GM21528 (cell line): ENCODE results near the gene STAP2.
"Not testable (repeated sequence)": the region's sequence is repeated elsewhere in the genome, so short reads cannot be mapped to it uniquely, and the experiment has no call there.

Experiments used
- ATAC-seq: cut with Tn5 transposase; IDR thresholded peaks from one replicate; pipeline ENCODE4 v1.9.1; 2021; ENCODE audit warnings: mild to moderate bottlenecking, moderate library complexity; ENCODE audit not compliant: unreplicated experiment, low FRiP score

Gene STAP2

DNA sequence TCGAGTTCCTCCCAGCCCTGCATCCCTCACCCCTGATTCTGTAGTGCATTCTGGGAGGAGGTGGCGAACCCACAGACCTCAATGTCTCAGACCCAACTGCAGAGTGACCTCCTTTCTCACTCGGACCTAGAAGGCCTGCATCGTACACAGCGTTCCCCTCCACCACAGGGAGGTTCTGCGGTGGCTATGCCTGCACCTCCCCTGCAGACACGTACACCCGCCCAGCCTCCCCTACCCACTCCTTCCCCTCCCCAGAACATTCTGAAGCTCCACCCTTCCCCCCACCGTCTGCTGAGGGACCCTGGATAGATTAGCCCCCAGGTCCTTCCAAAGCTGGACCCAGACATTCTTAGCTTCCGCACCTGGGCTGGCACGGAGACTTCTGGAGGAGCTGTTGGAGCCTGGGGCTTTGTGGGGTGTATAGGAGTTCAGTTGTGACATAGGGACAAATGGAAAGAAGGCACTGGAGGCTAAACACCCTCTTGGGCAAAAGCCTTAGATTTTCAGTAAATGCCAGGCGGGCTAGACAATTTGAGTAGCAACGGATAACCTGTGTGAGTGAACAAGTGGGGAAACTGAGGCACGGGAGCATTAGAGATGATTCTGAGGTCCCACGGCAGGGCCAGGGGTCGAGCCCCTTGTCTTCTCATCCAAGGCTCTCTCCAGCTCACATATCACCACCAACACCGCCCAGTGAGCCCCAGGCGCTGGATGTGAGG lies 34.6 kb downstream of the STAP2 start:
- no peak for ATAC-seq

GRCh38 chr19:4302243-4302640 lies 36.4 kb downstream of the STAP2 start, which contains the start of gene TMIGD2:
Gene TMIGD2, minus strand, starts transcription at chr19:4302389. Its CDS starts 4 bp downstream, at chr19:4302385.
- ATAC-seq: no peak

DNA sequence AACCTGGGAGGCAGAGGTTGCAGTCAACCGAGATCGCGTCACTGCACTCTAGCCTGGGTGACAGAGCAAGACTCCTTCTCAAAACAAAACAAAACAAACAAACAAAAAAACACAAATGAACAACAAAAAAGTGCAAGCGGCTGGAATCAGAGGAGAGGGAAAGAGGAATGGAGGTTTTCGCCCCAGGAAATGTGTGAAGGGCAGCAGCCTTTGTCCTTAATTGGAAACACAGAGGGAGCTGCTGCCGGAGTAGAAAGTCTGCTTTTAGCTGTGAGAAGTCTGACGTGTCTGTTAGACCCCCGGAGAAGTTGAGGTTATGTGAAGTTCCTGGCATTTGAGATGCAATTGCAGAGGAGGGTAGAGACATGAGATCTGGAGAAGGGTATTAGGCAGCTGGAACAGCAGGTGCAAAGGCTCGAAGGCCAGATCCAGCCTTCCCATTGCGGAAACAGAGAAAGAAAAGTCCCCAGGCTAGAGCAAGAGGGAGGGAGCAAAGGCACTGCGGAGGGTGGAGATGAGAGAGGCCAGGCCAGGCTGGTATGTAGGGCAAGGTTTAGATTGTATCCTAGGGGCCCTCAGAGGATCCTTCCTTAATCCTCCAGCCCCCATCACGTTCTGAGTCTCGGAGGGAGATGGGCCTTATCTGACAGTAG lies 36.9 kb downstream of the STAP2 start:
- ATAC-seq: no peak

DNA sequence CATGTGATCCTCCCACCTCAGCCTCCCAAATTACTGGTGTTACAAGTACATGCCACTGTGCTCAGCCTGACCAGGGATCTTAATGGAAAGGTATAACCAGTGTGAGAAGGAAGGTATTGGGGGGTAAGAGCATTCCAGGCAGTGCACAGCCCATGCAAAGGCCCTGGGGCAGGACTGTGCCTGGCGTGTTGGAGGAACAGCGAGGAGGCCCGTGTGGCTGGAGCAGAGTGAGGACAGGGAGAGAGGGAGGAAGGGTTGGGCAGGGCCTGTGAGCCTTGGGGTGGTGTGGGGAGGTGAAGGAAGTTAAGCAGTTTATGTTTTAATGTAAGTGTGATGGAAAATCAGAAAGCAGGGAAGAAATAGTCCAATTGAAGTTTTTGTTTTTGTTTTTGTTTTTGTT lies 38.0 kb downstream of the STAP2 start:
- ATAC-seq: no peak

- ATAC-seq: no peak
Observed at GRCh38 chr19:4298810-4299550, 39.6 kb downstream of the STAP2 start.

- ATAC-seq: no peak
Observed at GRCh38 chr19:4297901-4298809, 40.5 kb downstream of the STAP2 start.

- no peak for ATAC-seq
Observed at GRCh38 chr19:4295972-4296771, 42.5 kb downstream of the STAP2 start.

DNA sequence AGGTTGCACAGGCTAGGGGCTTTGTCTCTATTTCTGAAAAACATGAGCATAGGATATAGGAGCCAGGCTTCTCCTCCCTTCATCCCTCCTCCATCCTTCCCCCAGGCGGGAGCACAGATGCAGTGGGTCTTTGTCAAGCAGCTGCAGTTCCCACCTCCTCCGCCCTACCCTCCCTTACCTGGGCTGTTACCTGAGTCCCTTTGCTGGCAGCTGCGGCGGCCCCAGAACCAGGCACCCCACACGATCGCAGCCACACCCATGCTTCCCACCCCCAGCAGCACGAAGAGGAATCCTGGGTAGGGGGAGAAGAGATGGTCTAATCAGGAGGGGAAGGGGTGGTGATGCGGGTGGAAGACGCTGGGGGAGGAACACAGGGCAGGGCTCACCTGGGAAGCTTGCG lies 44.2 kb downstream of the STAP2 start:
- no peak for ATAC-seq

DNA sequence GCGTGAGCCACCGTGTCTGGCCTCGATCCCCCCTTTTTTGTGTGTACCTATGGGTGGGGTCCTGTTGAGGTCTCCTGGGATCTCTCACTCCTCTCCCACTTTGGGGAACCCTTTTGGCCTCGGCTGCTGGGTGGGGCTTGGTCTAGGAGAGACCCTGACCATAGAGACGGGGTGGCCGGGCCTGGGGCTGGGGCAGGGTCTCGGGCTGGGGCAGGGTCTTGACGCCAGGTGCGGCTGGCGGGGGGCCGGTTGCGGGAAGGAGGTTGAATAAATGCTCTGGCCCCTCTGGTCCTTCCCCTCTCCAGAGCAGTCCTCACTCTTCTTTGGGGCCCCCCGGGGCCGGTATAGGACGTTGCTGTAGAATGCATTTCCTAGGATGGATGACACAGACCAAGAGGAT lies 46.1 kb downstream of the STAP2 start:
- ATAC-seq: no peak

GRCh38 chr19:4291184-4291732 lies 47.4 kb downstream of the STAP2 start:
- no peak for ATAC-seq

- no peak for ATAC-seq
Observed at GRCh38 chr19:4288091-4288777, 50.4 kb downstream of the STAP2 start.

GRCh38 chr19:4286141-4286540 lies 52.5 kb downstream of the STAP2 start:
- ATAC-seq: not testable (repeated sequence)

DNA sequence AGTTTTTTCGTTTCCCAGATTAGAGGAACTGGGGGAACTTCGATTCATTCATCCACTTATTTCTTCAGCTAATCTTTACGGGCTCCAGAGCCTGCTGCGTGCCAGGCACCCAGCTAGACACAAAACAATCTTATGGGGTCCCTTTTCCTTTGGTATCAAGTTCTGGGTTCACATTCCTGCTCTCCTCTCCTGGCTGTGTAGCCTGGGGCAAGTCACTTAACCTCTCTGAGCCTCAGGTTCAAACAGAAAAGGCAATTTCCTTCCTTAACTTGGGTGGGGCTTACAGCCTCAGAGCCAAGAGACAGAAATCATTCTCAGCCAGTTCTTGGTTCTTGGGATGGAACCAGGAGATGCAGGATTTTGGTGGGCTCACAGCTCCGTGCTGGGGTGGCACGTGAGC lies 53.7 kb downstream of the STAP2 start:
- ATAC-seq: no peak

DNA sequence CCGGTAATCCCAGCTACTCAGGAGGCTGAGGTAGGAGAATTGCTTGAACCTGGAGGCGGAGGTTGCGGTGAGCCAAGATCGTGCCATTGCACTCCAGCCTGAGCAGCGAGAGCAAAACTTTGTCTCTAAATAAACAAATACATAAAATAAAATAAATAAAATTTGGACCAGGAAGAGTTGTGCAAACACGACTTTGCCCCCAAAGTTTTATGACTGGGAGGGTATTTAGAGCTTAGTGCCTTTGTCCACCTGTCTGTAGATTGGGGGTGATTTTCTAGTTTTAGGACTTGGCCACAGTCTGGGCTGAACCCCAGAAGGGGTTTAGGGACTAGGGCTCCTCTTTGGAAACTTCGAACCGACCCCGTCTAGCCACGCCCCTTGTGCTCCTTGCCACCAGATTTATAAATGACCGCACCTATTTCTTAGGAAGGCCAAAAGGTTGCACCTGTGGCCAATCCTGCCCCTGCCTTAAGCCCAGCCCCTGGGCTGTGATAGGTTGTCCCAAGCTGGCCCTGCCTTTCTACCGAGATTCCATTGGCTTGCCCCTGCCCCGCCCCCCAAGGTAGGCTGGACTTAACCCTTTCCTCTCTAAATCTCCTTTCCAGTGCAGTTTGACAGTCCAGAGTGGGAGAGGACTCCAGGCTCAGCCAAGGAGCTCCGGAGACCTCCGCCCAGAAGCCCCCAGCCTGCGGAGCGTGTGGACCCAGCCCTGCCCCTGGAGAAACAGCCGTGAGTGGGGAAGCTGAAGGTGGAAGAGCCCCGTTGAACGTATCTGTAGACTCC lies 54.3 kb downstream of the STAP2 start:
- no peak for ATAC-seq

GRCh38 chr19:4279530-4280422 lies 58.9 kb downstream of the STAP2 start:
- no peak for ATAC-seq

DNA sequence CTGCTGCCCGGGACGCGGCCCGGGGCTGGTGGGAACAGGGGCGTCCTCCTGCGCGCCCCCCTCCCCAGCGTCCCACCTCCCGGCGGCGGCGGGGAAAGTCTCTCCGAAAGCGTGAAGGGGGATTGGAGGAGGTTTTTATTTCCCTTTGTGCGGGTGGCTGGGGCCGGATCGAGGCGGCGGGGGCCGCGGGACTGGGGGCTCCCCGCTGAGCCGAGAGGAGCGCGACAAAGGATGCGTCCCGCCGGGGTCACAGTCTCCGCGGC lies 59.4 kb downstream of the STAP2 start:
- ATAC-seq: no peak
